ENCODE data around the gene RILPL2.
"Not testable (repeated sequence)": the region's sequence is repeated elsewhere in the genome, so short reads cannot be mapped to it uniquely, and the experiment has no call there.

The RILPL2 gene

DNA sequence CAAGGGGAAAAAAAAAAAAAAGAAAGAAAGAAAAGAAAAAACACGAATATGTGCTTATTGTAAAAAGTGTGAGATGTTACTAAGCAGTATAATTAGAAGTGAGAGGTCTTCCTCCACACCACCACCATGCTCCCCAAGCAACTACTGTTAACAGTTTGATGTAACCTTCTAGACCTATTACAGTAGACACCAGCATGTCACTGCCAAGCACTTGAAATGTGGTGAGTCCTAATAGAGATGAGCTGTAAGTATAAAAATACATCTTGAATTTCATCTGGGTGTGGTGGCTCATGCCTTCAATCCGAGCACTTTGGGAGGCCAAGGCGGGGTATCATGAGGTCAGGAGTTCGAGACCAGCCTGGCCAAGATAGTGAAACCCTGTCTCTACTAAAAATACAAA is 13.4 kb upstream of the RILPL2 start:
- no peak for DNase-seq (ENCODE audit: low spot score)

GRCh38 chr12:123449249-123449733 is 12.8 kb upstream of the RILPL2 start:
- DNase-seq (ENCODE audit: low spot score) = no peak

GRCh38 chr12:123446333-123446713 is 9.8 kb upstream of the RILPL2 start:
- DNase-seq (ENCODE audit: low spot score) = no peak

DNA sequence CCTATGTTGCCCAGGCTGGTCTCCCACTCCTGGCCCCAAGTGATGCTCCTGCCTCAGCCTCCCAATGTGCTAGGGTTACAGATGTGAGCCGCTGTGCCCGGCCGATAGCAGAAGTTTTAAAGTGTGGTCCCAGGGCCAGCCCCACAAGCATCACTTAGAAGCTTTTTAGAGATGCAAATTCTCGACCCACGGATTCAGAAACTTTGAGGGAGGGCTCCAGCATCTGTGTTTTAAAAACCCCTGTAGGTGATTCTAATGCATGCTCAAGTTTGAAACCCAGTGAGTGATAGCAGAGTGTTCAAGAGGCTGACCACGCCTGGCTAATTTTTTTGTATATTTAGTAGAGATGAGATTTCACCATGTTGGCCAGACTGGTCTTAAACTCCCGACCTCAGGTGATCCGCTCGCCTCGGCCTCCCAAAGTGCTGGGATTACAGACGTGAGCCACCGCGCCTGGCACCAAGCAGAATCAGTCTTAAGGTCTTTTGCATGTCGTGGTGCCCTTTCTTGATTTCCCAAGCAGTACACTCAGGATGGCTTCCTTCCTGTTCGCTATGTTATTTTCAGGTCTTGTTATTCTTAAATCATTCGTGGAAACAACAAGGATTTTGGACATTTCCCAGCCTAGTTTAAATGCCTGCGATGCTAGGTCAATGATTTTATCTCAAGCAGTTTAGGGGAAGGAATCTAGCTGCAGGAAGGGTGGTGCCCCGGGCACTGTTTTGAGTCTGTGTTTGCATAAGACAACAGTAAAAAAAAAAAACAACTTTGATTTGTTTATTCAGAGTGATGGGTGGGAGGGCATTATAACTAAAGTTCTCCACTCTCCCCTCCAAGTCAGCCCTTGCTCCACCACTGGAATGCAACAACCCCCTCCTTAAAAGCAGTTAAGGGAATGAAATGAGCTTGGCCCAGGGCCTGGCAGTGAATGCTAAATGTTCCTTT is 9.2 kb upstream of the RILPL2 start:
- no peak for DNase-seq (ENCODE audit: low spot score)

DNA sequence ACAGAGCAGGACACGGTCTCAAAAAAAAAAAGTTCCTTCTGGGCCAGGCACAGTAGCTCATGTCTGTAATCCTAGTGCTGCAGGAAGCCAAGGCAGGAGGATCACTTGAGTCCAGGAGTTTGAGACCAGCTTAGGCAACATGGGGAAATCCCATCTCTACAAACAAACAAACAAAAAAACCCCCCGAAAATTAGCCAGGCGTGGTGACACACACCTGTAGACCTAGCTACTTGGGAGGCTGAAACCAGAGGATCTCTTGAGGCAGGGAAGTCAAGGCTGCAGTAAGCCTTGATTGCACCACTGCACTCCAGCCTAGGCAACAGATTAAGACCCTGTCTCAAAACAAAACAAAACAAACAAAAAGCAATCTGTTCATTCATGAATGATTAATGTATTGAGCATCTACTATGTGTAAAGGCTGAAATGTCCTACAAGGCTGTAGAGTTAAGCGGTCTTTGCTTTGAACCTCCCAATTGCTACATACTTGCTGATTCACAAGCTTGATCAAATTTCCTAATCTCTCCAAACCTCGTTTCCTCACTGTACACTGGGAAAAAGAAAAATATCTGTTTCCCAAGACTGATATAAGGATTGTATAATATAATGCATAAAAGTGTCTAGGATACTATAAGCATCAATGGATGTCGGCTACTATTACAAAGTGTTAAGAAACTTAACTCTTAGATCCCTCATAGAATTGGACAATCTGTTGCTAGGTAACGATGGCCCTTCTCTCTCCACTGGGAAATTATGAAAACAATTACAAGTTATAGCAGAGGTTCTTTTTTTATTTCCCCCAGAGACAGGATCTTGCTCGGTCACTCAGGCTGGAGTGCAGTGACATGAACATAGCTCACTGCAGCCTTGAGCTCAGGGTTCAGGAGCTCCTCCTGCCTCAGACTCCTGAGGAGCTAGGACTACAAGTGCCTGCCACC is 7.9 kb upstream of the RILPL2 start:
- no peak for DNase-seq (ENCODE audit: low spot score)

- DNase-seq (ENCODE audit: low spot score) = no peak
Measured at GRCh38 chr12:123442774-123443173, 6.3 kb upstream of the RILPL2 start.

DNA sequence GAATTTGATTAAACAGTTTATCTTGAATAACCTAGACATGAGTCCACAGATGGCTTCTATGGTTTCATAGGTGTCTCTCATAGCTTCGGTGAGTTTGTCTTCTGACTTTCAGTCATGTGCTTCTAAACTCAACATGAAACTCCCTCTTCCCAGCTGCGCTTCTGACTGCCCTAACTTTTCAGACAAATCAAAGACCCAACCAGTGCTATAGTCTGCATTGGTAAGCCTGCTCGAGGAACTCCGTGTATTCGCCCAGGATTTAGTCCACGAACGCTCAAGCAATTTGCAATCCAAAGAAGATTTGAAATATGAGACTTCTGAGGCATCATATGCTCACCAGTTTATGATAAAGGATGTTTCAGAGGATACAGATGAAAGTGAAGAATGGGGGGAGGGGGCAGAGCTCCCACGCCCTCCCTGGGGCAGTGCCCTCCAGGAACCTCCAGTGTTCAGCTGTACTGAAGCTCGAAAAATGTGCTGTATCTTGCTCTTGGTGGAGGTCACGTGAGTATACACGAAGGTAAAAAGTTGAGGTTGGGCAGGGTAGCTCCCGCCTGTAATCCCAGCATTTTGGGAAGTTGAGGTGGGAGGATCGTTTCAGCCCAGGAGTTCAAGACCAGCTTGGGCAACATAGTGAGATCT is 5.2 kb upstream of the RILPL2 start:
- no peak for DNase-seq (ENCODE audit: low spot score)

GRCh38 chr12:123435636-123436016 is 858 bp downstream of the RILPL2 start:
- no peak for DNase-seq (ENCODE audit: low spot score)

DNA sequence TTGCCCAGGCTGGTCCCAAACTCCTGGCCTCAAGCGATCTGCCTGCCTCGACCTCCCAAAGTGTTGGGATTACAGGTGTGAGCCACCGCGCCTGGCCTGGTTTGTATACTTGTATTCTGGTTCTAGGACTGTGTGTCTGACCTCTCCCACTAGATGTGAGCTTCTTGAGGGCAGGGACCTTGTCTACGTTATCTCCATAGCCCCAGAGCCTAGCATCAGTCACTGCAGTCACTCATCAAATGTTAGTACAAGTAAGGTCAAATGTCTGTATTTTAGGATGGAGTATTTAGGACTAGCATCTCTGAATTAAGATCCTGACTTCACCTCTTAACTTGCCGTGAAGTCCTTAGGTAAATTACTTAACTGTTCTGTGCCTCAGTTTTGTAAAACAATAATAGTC is 2.9 kb downstream of the RILPL2 start:
- DNase-seq (ENCODE audit: low spot score) = no peak

- DNase-seq (ENCODE audit: low spot score) = not testable (repeated sequence)
Measured at GRCh38 chr12:123431951-123432817, 4.3 kb downstream of the RILPL2 start.

DNA sequence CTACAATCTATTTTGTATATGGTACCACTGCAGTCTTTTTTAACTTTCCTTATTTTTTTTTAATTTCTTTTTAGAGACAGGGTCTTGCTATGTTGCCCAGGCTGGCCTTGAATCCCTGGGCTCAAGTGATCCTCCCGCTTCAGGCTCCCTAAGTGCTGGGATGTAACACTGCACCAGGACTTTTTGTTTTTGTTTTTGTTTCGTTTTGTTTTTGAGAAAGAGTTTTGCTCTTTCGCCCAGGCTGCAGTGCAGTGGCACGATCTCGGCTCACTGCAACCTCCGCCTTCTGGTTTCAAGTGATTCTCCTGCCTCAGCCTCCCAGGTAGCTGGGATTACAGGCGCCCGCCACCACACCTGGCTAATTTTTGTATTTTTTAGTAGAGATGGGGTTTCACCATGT is 7.4 kb downstream of the RILPL2 start:
- not testable (repeated sequence) for DNase-seq (ENCODE audit: low spot score)

DNA sequence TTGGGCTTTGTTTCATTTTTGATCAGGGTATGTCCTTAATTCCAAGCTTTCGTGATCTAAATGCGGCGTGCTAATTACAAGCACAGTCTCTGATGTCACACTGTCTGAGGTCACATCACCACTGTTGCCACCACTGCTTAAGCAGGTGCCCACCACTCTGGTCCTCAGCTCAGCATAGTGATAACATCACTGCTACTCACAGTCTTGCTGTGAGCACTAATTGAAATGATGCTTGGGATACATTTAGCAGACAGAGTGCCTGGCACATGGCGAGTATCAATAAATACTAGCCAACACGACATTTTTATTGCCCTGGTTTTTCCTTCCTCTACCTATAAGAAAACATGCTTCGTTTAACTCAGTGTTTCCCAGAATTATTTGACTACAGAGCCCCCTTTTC is 7.9 kb downstream of the RILPL2 start:
- no peak for DNase-seq (ENCODE audit: low spot score)

- no peak for DNase-seq (ENCODE audit: low spot score)
Measured at GRCh38 chr12:123427036-123427769, 9.3 kb downstream of the RILPL2 start.

GRCh38 chr12:123421314-123421713 is 15.2 kb downstream of the RILPL2 start:
- no peak for DNase-seq (ENCODE audit: low spot score)

- DNase-seq (ENCODE audit: low spot score) = no peak
Measured at GRCh38 chr12:123410041-123410412, 26.5 kb downstream of the RILPL2 start.

DNA sequence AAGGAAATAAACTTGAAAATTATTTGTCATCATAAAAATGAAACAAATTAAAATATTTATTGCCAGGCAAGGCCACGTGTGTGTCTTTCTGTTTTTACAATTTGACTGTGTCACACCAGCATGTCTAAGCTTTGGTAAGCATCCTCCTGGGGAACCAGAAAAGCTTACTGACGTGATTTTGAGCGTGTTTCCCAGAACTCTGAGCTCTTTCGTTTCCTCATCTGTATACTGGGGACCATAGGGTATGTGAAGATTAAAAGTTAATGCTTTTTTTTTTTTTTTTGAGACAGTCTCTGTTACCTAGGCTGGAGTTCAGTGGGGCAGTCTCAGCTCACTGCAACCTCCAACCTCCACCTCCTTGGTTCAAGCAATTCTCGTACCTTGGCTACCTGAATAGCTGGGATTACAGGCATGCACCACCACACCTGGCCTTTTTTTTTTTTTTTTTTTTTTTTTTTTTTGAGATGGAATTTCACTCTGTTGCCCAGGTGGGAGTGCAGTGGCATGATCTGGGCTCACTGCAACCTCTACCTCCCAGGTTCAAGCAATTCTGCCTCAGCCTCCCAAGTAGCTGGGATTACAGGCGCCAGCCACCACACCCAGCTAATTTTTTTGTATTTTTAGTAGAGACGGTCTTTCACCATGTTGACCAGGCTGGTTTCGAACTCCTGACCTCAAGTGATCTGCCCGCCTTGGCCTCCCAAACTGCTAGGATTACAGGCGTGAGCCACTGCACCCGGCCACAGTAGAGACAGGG is 27.0 kb downstream of the RILPL2 start:
- not testable (repeated sequence) for DNase-seq (ENCODE audit: low spot score)

- not testable (repeated sequence) for DNase-seq (ENCODE audit: low spot score)
Measured at GRCh38 chr12:123408619-123409018, 27.9 kb downstream of the RILPL2 start.

GRCh38 chr12:123407934-123408333 is 28.6 kb downstream of the RILPL2 start:
- DNase-seq (ENCODE audit: low spot score) = not testable (repeated sequence)

DNA sequence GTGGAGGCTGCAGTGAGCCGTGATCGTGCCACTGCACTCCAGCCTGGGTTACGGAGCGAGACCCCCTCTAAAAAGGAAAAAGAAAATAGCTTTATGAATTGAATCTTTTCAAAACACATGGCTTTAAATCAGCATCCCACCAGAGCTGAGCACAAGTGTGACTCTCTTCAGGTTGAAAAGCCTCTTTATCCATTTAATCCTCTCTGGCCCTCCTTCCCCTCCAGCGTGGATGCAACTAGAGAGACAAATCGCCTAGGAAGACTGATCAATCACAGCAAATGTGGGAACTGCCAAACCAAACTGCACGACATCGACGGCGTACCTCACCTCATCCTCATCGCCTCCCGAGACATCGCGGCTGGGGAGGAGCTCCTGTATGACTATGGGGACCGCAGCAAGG is 29.2 kb downstream of the RILPL2 start:
- not testable (repeated sequence) for DNase-seq (ENCODE audit: low spot score)

GRCh38 chr12:123404581-123404980 is 31.9 kb downstream of the RILPL2 start:
- DNase-seq (ENCODE audit: low spot score) = no peak
